H1 (cell line): Measurements from ENCODE around the gene PRKN. TPM values are rescaled to one million over a fixed set of nuclear protein-coding genes. Genes with fewer than 3 reads are reported as not detected.

ENCODE experiments used
- CTCF ChIA-PET: fragments of 300-600 bp; sonication (Branson Sonifier 250); formaldehyde crosslinking; loops from one replicate; lab custom pipeline; 2021; ENCODE audit not compliant: partially characterized antibody; lab: Charles Lee
- POLR2A ChIA-PET: fragments of 300-600 bp; sonication (Branson Sonifier 250); formaldehyde crosslinking; loops from one replicate; lab custom pipeline; 2021; ENCODE audit warnings: inconsistent platforms; ENCODE audit not compliant: partially characterized antibody; lab: Charles Lee
- DNase-seq, 2 experiments: peaks; one replicate each; pipeline versions ENCODE4 v3.0.0 to v3.0.0-alpha.2; 2010 to 2022; ENCODE audit warnings: low spot score in 2 of 2, low read depth in 1 of 2, mixed read lengths in 1 of 2
- FAIRE-seq: peaks from 2 replicates; lab custom pipeline; 2011; peaks lifted over from hg19 to GRCh38; lab: Jason Lieb, UNC
- H2AFZ ChIP-seq: 2 replicates; pipeline ENCODE4 v1.8.1; 2012; ENCODE audit warnings: low read length, inconsistent platforms
- H2AK5ac ChIP-seq: 2 replicates; pipeline ENCODE4 v1.6.1; 2013; ENCODE audit warnings: low read depth, low read length
- H2BK120ac ChIP-seq: replicated peaks from 2 replicates; pipeline ENCODE3; 2013; ENCODE audit warnings: low read depth, low read length, inconsistent platforms
- H2BK12ac ChIP-seq: 2 replicates; pipeline ENCODE4 v1.6.1; 2013; ENCODE audit warnings: low read depth, low read length
- H2BK15ac ChIP-seq: 2 replicates; pipeline ENCODE4 v1.6.1; 2013; ENCODE audit warnings: low read length
- H2BK20ac ChIP-seq: 2 replicates; pipeline ENCODE4 v1.6.1; 2013; ENCODE audit warnings: low read length
- H2BK5ac ChIP-seq: 2 replicates; pipeline ENCODE4 v1.6.1; 2013; ENCODE audit warnings: low read depth, low read length
- H3K14ac ChIP-seq: 2 replicates; pipeline ENCODE4 v1.6.1; 2013; ENCODE audit warnings: inconsistent platforms; ENCODE audit not compliant: insufficient read length
- H3K18ac ChIP-seq: 2 replicates; pipeline ENCODE4 v1.6.1; 2013; ENCODE audit warnings: low read length; ENCODE audit errors: extremely low read depth
- H3K23ac ChIP-seq: 2 replicates; pipeline ENCODE4 v1.6.1; 2013; ENCODE audit warnings: inconsistent platforms; ENCODE audit not compliant: insufficient read length
- H3K23me2 ChIP-seq: 2 replicates; pipeline ENCODE4 v1.6.1; 2013; ENCODE audit warnings: low read depth, low read length
- H3K27ac ChIP-seq: 2 replicates; pipeline ENCODE4 v1.6.1; 2011; ENCODE audit warnings: low read depth, low read length, inconsistent platforms
- H3K27me3 ChIP-seq, 4 experiments: replicated peaks in 1 of 4; 1 replicate in 1 of 4; 2 replicates in 3 of 4; pipeline versions ENCODE4 v1.6.1 to v1.8.1; 2011 to 2013; ENCODE audit warnings: low read length in 3 of 4, mild to moderate bottlenecking in 3 of 4, inconsistent platforms in 2 of 4, mixed read lengths in 2 of 4, moderate library complexity in 1 of 4; ENCODE audit not compliant: control insufficient read depth in 3 of 4, insufficient read depth in 3 of 4; ENCODE audit errors: extremely low read depth in 1 of 4
- H3K36me3 ChIP-seq, 4 experiments: 2 replicates each; pipeline versions ENCODE4 v1.6.1 to v1.8.1; 2011 to 2013; ENCODE audit warnings: mild to moderate bottlenecking in 4 of 4, low read length in 3 of 4, moderate library complexity in 2 of 4, control low read depth in 1 of 4, inconsistent platforms in 1 of 4; ENCODE audit not compliant: insufficient read depth in 4 of 4, control insufficient read depth in 2 of 4
- H3K4ac ChIP-seq: replicated peaks from 2 replicates; pipeline ENCODE3; 2013; ENCODE audit warnings: low read length, low read depth, mixed read lengths, inconsistent platforms; ENCODE audit not compliant: insufficient read length
- H3K4me1 ChIP-seq, 4 experiments: replicated peaks in 1 of 4; 1 replicate in 1 of 4; 2 replicates in 3 of 4; pipeline versions ENCODE4 v1.6.1 to v1.8.1; 2011 to 2013; ENCODE audit warnings: low read length in 3 of 4, inconsistent platforms in 2 of 4, mixed read lengths in 1 of 4; ENCODE audit not compliant: insufficient read depth in 4 of 4, control insufficient read depth in 3 of 4
- H3K4me2 ChIP-seq, 2 experiments: 2 replicates each; pipeline versions ENCODE4 v1.6.1 to v1.8.1; 2011 to 2013; ENCODE audit warnings: low read depth in 2 of 2, low read length in 2 of 2, control low read depth in 1 of 2, inconsistent platforms in 1 of 2, mild to moderate bottlenecking in 1 of 2; ENCODE audit not compliant: insufficient read depth in 1 of 2
- H3K4me3 ChIP-seq, 4 experiments: fragments of 200-600, 300-600 bp in 1 of 4; sonication (generic), shearing (Covaris generic), sonication (Bioruptor Twin) in 1 of 4; 2 replicates each; pipeline versions ENCODE4 v1.5.1 to v1.8.1; 2011 to 2016; ENCODE audit warnings: low read length in 4 of 4, low read depth in 3 of 4, control low read depth in 2 of 4, inconsistent platforms in 2 of 4, mild to moderate bottlenecking in 2 of 4, mixed read lengths in 1 of 4, moderate library complexity in 1 of 4; ENCODE audit not compliant: insufficient read depth in 2 of 4; ENCODE audit errors: extremely low read depth in 1 of 4
- H3K56ac ChIP-seq: replicated peaks from 2 replicates; pipeline ENCODE3; 2013; ENCODE audit warnings: low read depth, mild to moderate bottlenecking, mixed read lengths, low read length, inconsistent platforms; ENCODE audit not compliant: insufficient read length
- H3K79me1 ChIP-seq: 2 replicates; pipeline ENCODE4 v1.6.1; 2013; ENCODE audit warnings: low read depth, low read length, control low read depth
- H3K79me2 ChIP-seq, 2 experiments: 2 replicates each; pipeline versions ENCODE4 v1.6.1 to v1.8.1; 2012 to 2013; ENCODE audit warnings: low read length in 2 of 2, mild to moderate bottlenecking in 2 of 2, inconsistent platforms in 1 of 2; ENCODE audit not compliant: insufficient read depth in 2 of 2, control insufficient read depth in 1 of 2
- H3K9ac ChIP-seq, 4 experiments: replicated peaks in 1 of 4; 1 replicate in 1 of 4; 2 replicates in 3 of 4; pipeline versions ENCODE4 v1.6.1 to v1.8.1; 2011 to 2013; ENCODE audit warnings: low read depth in 3 of 4, low read length in 3 of 4, control low read depth in 2 of 4, mild to moderate bottlenecking in 2 of 4, moderate library complexity in 2 of 4, inconsistent platforms in 1 of 4; ENCODE audit errors: extremely low read depth in 1 of 4
- H3K9me3 ChIP-seq, 2 experiments: 2 replicates each; pipeline versions ENCODE4 v1.6.1 to v1.8.1; 2012 to 2013; ENCODE audit warnings: mild to moderate bottlenecking in 2 of 2, moderate library complexity in 2 of 2, control low read depth in 1 of 2, inconsistent platforms in 1 of 2, low read depth in 1 of 2, low read length in 1 of 2, mixed read lengths in 1 of 2; ENCODE audit not compliant: insufficient read depth in 2 of 2
- H4K20me1 ChIP-seq, 2 experiments: replicated peaks in 1 of 2; 2 replicates each; pipeline versions ENCODE3 to v1.8.1; 2011 to 2013; ENCODE audit warnings: inconsistent platforms in 2 of 2, low read length in 2 of 2, mild to moderate bottlenecking in 1 of 2; ENCODE audit not compliant: insufficient read depth in 2 of 2, control insufficient read depth in 1 of 2
- H4K5ac ChIP-seq: 2 replicates; pipeline ENCODE4 v1.6.1; 2013; ENCODE audit warnings: low read length, low read depth, mixed read lengths, inconsistent platforms; ENCODE audit not compliant: insufficient read length
- H4K8ac ChIP-seq: 2 replicates; pipeline ENCODE4 v1.8.0; 2013; ENCODE audit warnings: mild to moderate bottlenecking, moderate library complexity, low read length, inconsistent platforms; ENCODE audit not compliant: insufficient read depth; ENCODE audit errors: extremely low read depth
- H4K91ac ChIP-seq: replicated peaks from 2 replicates; pipeline ENCODE3; 2013; ENCODE audit warnings: low read length, mixed read lengths, inconsistent platforms; ENCODE audit not compliant: insufficient read length
- CBX8 ChIP-seq: fragments of 300-800, 300-1000 bp; sonication (generic); IDR thresholded peaks from 2 replicates; pipeline ENCODE4 v1.7.1; 2016; ENCODE audit warnings: low read depth, low read length, borderline replicate concordance
- CHD1 ChIP-seq: IDR thresholded peaks from 2 replicates; pipeline ENCODE4 v1.6.1; 2012; ENCODE audit warnings: low read depth, low read length, improper control_type of control experiment
- EP300 ChIP-seq, 2 experiments: IDR thresholded peaks; 1 replicate in 1 of 2; 2 replicates in 1 of 2; pipeline ENCODE4 v1.6.1; 2011 to 2012; ENCODE audit warnings: low read depth in 2 of 2, low read length in 2 of 2, mild to moderate bottlenecking in 2 of 2, borderline replicate concordance in 1 of 2, inconsistent platforms in 1 of 2, moderate library complexity in 1 of 2
- EZH2 ChIP-seq: fragments of 200-600 bp; sonication (generic); IDR thresholded peaks from 2 replicates; pipeline ENCODE4 v1.7.1; 2012; ENCODE audit warnings: low read depth, mild to moderate bottlenecking, moderate library complexity, low read length, inconsistent platforms; ENCODE audit not compliant: severe bottlenecking
- RFX5 ChIP-seq: IDR thresholded peaks from 2 replicates; pipeline ENCODE4 v1.6.1; 2011; ENCODE audit warnings: low read depth, low read length, improper control_type of control experiment, borderline replicate concordance
- TEAD4 ChIP-seq: IDR thresholded peaks from 2 replicates; pipeline ENCODE4 v1.6.1; 2012; ENCODE audit warnings: low read depth, low read length, inconsistent platforms, mixed read lengths
- WGBS, 2 experiments: shearing (Covaris generic) in 1 of 2; methylation state at CpG; one replicate each; pipeline versions ENCODE4 v1.1.6 to v1.1.7; 2013 to 2015; ENCODE audit warnings: low lambda C conversion rate in 2 of 2, mixed read lengths in 2 of 2, inconsistent platforms in 1 of 2, low coverage in 1 of 2, missing lambda C conversion rate in 1 of 2; ENCODE audit not compliant: insufficient replicate concordance in 2 of 2, insufficient coverage in 1 of 2, insufficient read length in 1 of 2; ENCODE audit errors: extremely low coverage in 1 of 2, missing lambda C conversion rate in 1 of 2; 5-methylcytosine and 5-hydroxymethylcytosine counted together
- polyA plus RNA-seq, 7 experiments: library from polyadenylated mRNA; depleted of rRNA in 3 of 7; stranded (reverse) in 5 of 7; unstranded in 2 of 7; fragments of >200 nt in 5 of 7; fragments of 200-250 nt in 2 of 7; gene quantifications; 1 replicate in 5 of 7; 2 replicates in 1 of 7; 4 replicates in 1 of 7; pipeline versions ENCODE4 v1.2.1 to v1.2.3, GENCODE V29; 2011 to 2013; ENCODE audit warnings: missing spikeins in 2 of 7, mixed read lengths in 2 of 7
- total RNA-seq: library from RNA; stranded (reverse); fragmentation: NEBNext Ultra II Directional; extraction: Animal tissue kit (Norgen Biotek cat#: 25700); gene quantifications from 2 replicates; pipeline ENCODE4 v1.2.1, GENCODE V29; 2021

The PRKN gene
- total and polyA plus RNA-seq, 2 of the 8 experiments (the other 6 are each of a cell fraction or from before 2014, with no cell fraction given): 0.13 to 0.29 TPM

- Histone ChIP-seq H3K4ac (no peak overlapping the region), H3K23ac (no peak overlapping the region), H3K4me2 (no peak overlapping the region), H3K23me2 (no peaks in the 10 kb centered on the region), H2BK120ac (no peak overlapping the region), H3K27ac (no peak overlapping the region)
- WGBS, 2 experiments: 94% methylated on average over 5 of the region's 5 CpGs; no CpG with 5 or more reads in 1 of the 2 experiments
- TF ChIP-seq CBX8 (no peak), CHD1 (no peak), TEAD4 (no peak), RFX5 (no peak), EP300 (IDR thresholded peaks at IDR 0.05; ENCODE audit: borderline replicate concordance in 1 of 2, low read depth in 2 of 2, low read length in 2 of 2) (no peak), EZH2 (no peak)
- TF ChIP-seq, all 59 proteins: peak for 0
- Histone ChIP-seq H3K79me2 (no peaks in the 10 kb centered on the region), H2BK5ac (no peak overlapping the region), H3K14ac (peak overlapping the region; percentile 48), H3K36me3 (no peaks in the 10 kb centered on the region), H3K9ac (no peak overlapping the region), H3K56ac (no peak overlapping the region), H2BK15ac (no peak overlapping the region), H3K9me3 (0 out of 4 replicates have a peak, but pooled peaks cover 0 to 3% of the 10 kb centered on the region in 2 experiments), H3K27me3 (no peaks in the 10 kb centered on the region), H3K79me1 (no peaks in the 10 kb centered on the region), H4K91ac (no peak overlapping the region), H4K5ac (no peak overlapping the region), H2BK20ac (no peak overlapping the region), H3K4me3 (no peak overlapping the region), H3K4me1 (no peaks in the 10 kb centered on the region), H2BK12ac (no peak overlapping the region), H2AK5ac (no peak overlapping the region), H2AFZ (no peak overlapping the region), H4K8ac (no peak overlapping the region), H4K20me1 (no peaks in the 10 kb centered on the region), H3K18ac (no peak overlapping the region)
- POLR2A ChIA-PET: no interaction called here
- CTCF ChIA-PET: no interaction called here
- FAIRE-seq (no peak), DNase-seq (no peak)
Measured at GRCh38 chr6:162685586-162685985, 42.0 kb downstream of the PRKN start.
